HepG2 (cell line): ENCODE results near the gene FAAP100. TPM values are rescaled to one million over a fixed set of nuclear protein-coding genes. Genes with fewer than 3 reads are reported as not detected.

Source experiments
- CENPX ChIP-seq: sonication (generic); formaldehyde crosslinking; IDR thresholded peaks from 2 replicates; pipeline ENCODE4 v1.9.0; 2021; ENCODE audit warnings: mild to moderate bottlenecking, missing genetic modification reagents, moderate library complexity
- FOXK2 ChIP-seq: fragments of 450-650 bp; IDR thresholded peaks from 2 replicates; pipeline ENCODE4 v1.6.1; 2016
- GMEB2 ChIP-seq: IDR thresholded peaks from 2 replicates; pipeline ENCODE4 v1.6.1; 2016; ENCODE audit warnings: missing biosample characterization, missing genetic modification reagents, low read depth
- NR3C1 ChIP-seq: sonication (generic); formaldehyde crosslinking; IDR thresholded peaks from 2 replicates; pipeline ENCODE4 v1.4.0; 2020; ENCODE audit warnings: missing genetic modification reagents
- SKIL ChIP-seq: sonication (generic); formaldehyde crosslinking; IDR thresholded peaks from 2 replicates; pipeline ENCODE4 v1.8.0; 2022; ENCODE audit warnings: missing genetic modification reagents, mild to moderate bottlenecking, moderate library complexity, borderline replicate concordance
- SNAPC4 ChIP-seq: sonication (generic); formaldehyde crosslinking; IDR thresholded peaks from 2 replicates; pipeline ENCODE4 v1.4.0; 2020; ENCODE audit warnings: mild to moderate bottlenecking, missing genetic modification reagents
- ZNF142 ChIP-seq: sonication (generic); formaldehyde crosslinking; IDR thresholded peaks from 2 replicates; pipeline ENCODE4 v1.4.0; 2020; ENCODE audit warnings: missing genetic modification reagents
- ZNF34 ChIP-seq: sonication (generic); formaldehyde crosslinking; IDR thresholded peaks from 2 replicates; pipeline ENCODE4 v1.4.0; 2020; ENCODE audit warnings: mild to moderate bottlenecking, missing genetic modification reagents, borderline replicate concordance
- ZNF839 ChIP-seq: sonication (generic); formaldehyde crosslinking; IDR thresholded peaks from 2 replicates; pipeline ENCODE4 v1.4.0; 2020; ENCODE audit warnings: missing genetic modification reagents, mild to moderate bottlenecking, borderline replicate concordance
- polyA plus RNA-seq, 8 experiments: library from polyadenylated mRNA; depleted of rRNA in 3 of 8; stranded (reverse) in 7 of 8; unstranded in 1 of 8; fragments of >200 nt; fragmentation: Illumina TruSeq in 4 of 8; extraction: Trizol in 4 of 8; gene quantifications; 2 replicates each; pipeline versions ENCODE4 v1.2.1 to v1.2.3, GENCODE V29; 2011 to 2016; ENCODE audit warnings: low read depth in 4 of 8, missing spikeins in 1 of 8, mixed read lengths in 1 of 8; ENCODE audit not compliant: insufficient read depth in 1 of 8
- total RNA-seq, 5 experiments: library from RNA; depleted of rRNA; stranded (reverse); fragments of >200 nt; fragmentation: Illumina TruSeq; extraction: Trizol; gene quantifications; 2 replicates each; pipeline ENCODE4 v1.2.3, GENCODE V29; 2016; ENCODE audit warnings: low read depth in 1 of 5

FAAP100 gene
- total and polyA plus RNA-seq, 2 of the 13 experiments (the other 11 are each of a cell fraction or from before 2014, with no cell fraction given) = 7.6 to 20.8 TPM

GRCh38 chr17:81552244-81553017 lies at the start of gene FAAP100 (continued):
- TF ChIP-seq SNAPC4 (no peak; the same call in 1 of the 2 replicates), FOXK2 (no peak), GMEB2 (CRISPR knock-in tag) (no peak), ZNF34 (CRISPR knock-in tag) (peak; percentile 81), ZNF839 (no peak; the same call in 1 of the 2 replicates), ZNF142 (CRISPR knock-in tag) (peak; percentile 98), CENPX (CRISPR knock-in tag) (no peak), NR3C1 (no peak), SKIL (CRISPR knock-in tag) (no peak; the same call in 1 of the 2 replicates)
